GM12878 (cell line): ENCODE data around the gene UCKL1. TPM values are rescaled to one million over a fixed set of nuclear protein-coding genes. Genes with fewer than 3 reads are reported as not detected.
A peak's percentile ranks its signal among the peaks of the same experiment; 100 is the strongest.

ENCODE experiments used
- ASH2L ChIP-seq: fragments of 300-600, 200-600 bp; sonication (generic); IDR thresholded peaks from 2 replicates; pipeline ENCODE4 v1.6.1; 2017; ENCODE audit warnings: low read depth, mild to moderate bottlenecking, borderline replicate concordance
- ATF3 ChIP-seq: IDR thresholded peaks from 2 replicates; pipeline ENCODE4 v1.6.1; 2011; ENCODE audit warnings: low read depth, mild to moderate bottlenecking, low read length, moderate library complexity, borderline replicate concordance; ENCODE audit errors: extremely low read depth
- BHLHE40 ChIP-seq, 2 experiments: fragments of 450-650 bp in 1 of 2; IDR thresholded peaks; 2 replicates each; pipeline ENCODE4 v1.6.1; 2011 to 2017; ENCODE audit warnings: low read depth in 2 of 2, borderline replicate concordance in 1 of 2, improper control_type of control experiment in 1 of 2, low read length in 1 of 2, mild to moderate bottlenecking in 1 of 2
- BMI1 ChIP-seq: fragments of 450-650 bp; IDR thresholded peaks from 2 replicates; pipeline ENCODE4 v1.6.1; 2016; ENCODE audit warnings: mild to moderate bottlenecking, moderate library complexity, borderline replicate concordance
- CHD2 ChIP-seq: IDR thresholded peaks from 2 replicates; pipeline ENCODE4 v1.6.1; 2011; ENCODE audit warnings: low read depth, low read length, improper control_type of control experiment, borderline replicate concordance
- CREM ChIP-seq: IDR thresholded peaks from 2 replicates; pipeline ENCODE4 v1.6.1; 2014; ENCODE audit warnings: antibody characterized with exemption, low read depth
- E2F8 ChIP-seq: fragments of 450-650 bp; IDR thresholded peaks from 2 replicates; pipeline ENCODE4 v1.6.1; 2018; ENCODE audit warnings: mild to moderate bottlenecking, low read depth, moderate library complexity; ENCODE audit not compliant: partially characterized antibody
- HDAC6 ChIP-seq: fragments of 200-600 bp; sonication (generic); IDR thresholded peaks from one replicate; pipeline ENCODE4 v1.8.0; 2017; ENCODE audit warnings: antibody characterized with exemption; ENCODE audit not compliant: unreplicated experiment
- IKZF1 ChIP-seq: fragments of 450-650 bp; conservative IDR thresholded peaks from 2 replicates; pipeline ENCODE4 v1.6.1; 2017; ENCODE audit warnings: antibody characterized with exemption, mild to moderate bottlenecking
- IKZF2 ChIP-seq, 2 experiments: fragments of 450-650 bp; IDR thresholded peaks; 2 replicates each; pipeline ENCODE4 v1.6.1; 2017; ENCODE audit warnings: mild to moderate bottlenecking in 2 of 2, moderate library complexity in 2 of 2
- IRF5 ChIP-seq: fragments of 450-650 bp; IDR thresholded peaks from 2 replicates; pipeline ENCODE4 v1.6.1; 2017; ENCODE audit warnings: borderline replicate concordance
- JUNB ChIP-seq: IDR thresholded peaks from 2 replicates; pipeline ENCODE4 v1.6.1; 2016; ENCODE audit warnings: antibody characterized with exemption, mild to moderate bottlenecking
- LARP7 ChIP-seq: fragments of 450-650 bp; IDR thresholded peaks from 2 replicates; pipeline ENCODE4 v1.6.1; 2017; ENCODE audit warnings: mild to moderate bottlenecking
- MTA2 ChIP-seq: fragments of 450-650 bp; IDR thresholded peaks from 2 replicates; pipeline ENCODE4 v1.6.1; 2016; ENCODE audit warnings: low read depth, mild to moderate bottlenecking, moderate library complexity
- NR2C1 ChIP-seq: fragments of 450-650 bp; IDR thresholded peaks from 2 replicates; pipeline ENCODE4 v1.6.1; 2017; ENCODE audit warnings: antibody characterized with exemption, mild to moderate bottlenecking, moderate library complexity
- POLR2A ChIP-seq: IDR thresholded peaks from 2 replicates; pipeline ENCODE4 v1.6.1; 2011; ENCODE audit warnings: low read depth, mild to moderate bottlenecking, low read length
- POLR2AphosphoS2 ChIP-seq: IDR thresholded peaks from 2 replicates; pipeline ENCODE4 v1.6.1; 2011; ENCODE audit warnings: low read depth, mild to moderate bottlenecking, low read length, improper control_type of control experiment, moderate library complexity
- SIN3A ChIP-seq: IDR thresholded peaks from 2 replicates; pipeline ENCODE4 v1.6.1; 2012; ENCODE audit warnings: low read depth, low read length, improper control_type of control experiment
- SPI1 ChIP-seq: IDR thresholded peaks from 2 replicates; pipeline ENCODE4 v1.6.1; 2011; ENCODE audit warnings: low read depth, mild to moderate bottlenecking, low read length, moderate library complexity, borderline replicate concordance; ENCODE audit not compliant: insufficient read depth
- SREBF1 ChIP-seq: IDR thresholded peaks from 2 replicates; pipeline ENCODE4 v1.6.1; 2012; ENCODE audit warnings: mild to moderate bottlenecking, low read length
- STAT3 ChIP-seq: IDR thresholded peaks from 2 replicates; pipeline ENCODE4 v1.6.1; 2011; ENCODE audit warnings: low read depth, low read length, improper control_type of control experiment
- TAF1 ChIP-seq: IDR thresholded peaks from 2 replicates; pipeline ENCODE4 v1.6.1; 2011; ENCODE audit warnings: mild to moderate bottlenecking, low read depth, low read length, borderline replicate concordance
- TARDBP ChIP-seq: IDR thresholded peaks from 2 replicates; pipeline ENCODE4 v1.6.1; 2016; ENCODE audit warnings: borderline replicate concordance
- USF1 ChIP-seq: IDR thresholded peaks from 2 replicates; pipeline ENCODE4 v1.6.1; 2011; ENCODE audit warnings: borderline replicate concordance, low read depth, mild to moderate bottlenecking, moderate library complexity, mixed read lengths, low read length; ENCODE audit not compliant: insufficient read depth; ENCODE audit errors: extremely low read length
- YBX1 ChIP-seq: fragments of 450-650 bp; IDR thresholded peaks from 2 replicates; pipeline ENCODE4 v1.6.1; 2016; ENCODE audit warnings: antibody characterized with exemption
- YY1 ChIP-seq: IDR thresholded peaks from 2 replicates; pipeline ENCODE4 v1.6.1; 2011; ENCODE audit warnings: low read depth, mild to moderate bottlenecking, low read length
- ZNF622 ChIP-seq: fragments of 450-650 bp; IDR thresholded peaks from 2 replicates; pipeline ENCODE4 v1.6.1; 2017; ENCODE audit warnings: mild to moderate bottlenecking, inconsistent platforms
- polyA plus RNA-seq, 11 experiments: library from polyadenylated mRNA; depleted of rRNA in 4 of 11; unstranded in 6 of 11; stranded (reverse) in 5 of 11; fragments of >200 nt; fragmentation: Nextera tagmentation in 4 of 11; fragmentation: Illumina TruSeq in 1 of 11; extraction: Ambion mirVana in 4 of 11; extraction: Trizol in 1 of 11; gene quantifications; 1 replicate in 1 of 11; 2 replicates in 10 of 11; pipeline versions ENCODE4 v1.2.1 to v1.2.3, GENCODE V29; 2011 to 2016; ENCODE audit warnings: inconsistent platforms in 2 of 11, missing spikeins in 2 of 11, low read depth in 1 of 11
- total RNA-seq, 4 experiments: library from RNA; depleted of rRNA in 3 of 4; stranded (reverse); fragments of >200 nt in 3 of 4; fragmentation: Illumina TruSeq in 1 of 4; extraction: Trizol in 1 of 4; gene quantifications; 2 replicates each; pipeline versions ENCODE4 v1.2.1 to v1.2.3, GENCODE V29; 2013 to 2021

Gene UCKL1
- total and polyA plus RNA-seq, 10 of the 15 experiments (the other 5 are each of a cell fraction or from before 2014, with no cell fraction given), result 2.4 to 36.3 (median 24.8) TPM

- no peak for TF ChIP-seq E2F8
- TF ChIP-seq CHD2, result no peak
- TF ChIP-seq BMI1, result peak; percentile 41; the same call in 1 of the 2 replicates
- peak; percentile 61 for TF ChIP-seq CREM
- TF ChIP-seq SPI1, result peak; percentile 2; the same call in 1 of the 2 replicates
- TF ChIP-seq HDAC6, result no peak
- TF ChIP-seq BHLHE40 (IDR thresholded peaks at IDR 0.05; ENCODE audit: borderline replicate concordance in 1 of 2, low read depth in 2 of 2, low read length in 1 of 2), result peak; percentile 77 to 96
- TF ChIP-seq USF1, result no peak
- TF ChIP-seq POLR2AphosphoS2, result no peak
- no peak for TF ChIP-seq IRF5
- TF ChIP-seq YY1, result no peak
- no peak for TF ChIP-seq ZNF622
- TF ChIP-seq IKZF2 (IDR thresholded peaks at IDR 0.05), result peak; percentile 89 to 92
- TF ChIP-seq IKZF1, result peak; percentile 98
- TF ChIP-seq STAT3, result no peak
- TF ChIP-seq SIN3A, result peak; percentile 47; the same call in 1 of the 2 replicates
- no peak for TF ChIP-seq TARDBP
- TF ChIP-seq LARP7, result peak; percentile 77; the same call in 1 of the 2 replicates
- TF ChIP-seq TAF1, result peak; percentile 77
- TF ChIP-seq YBX1, result no peak
- TF ChIP-seq SREBF1, result no peak
- no peak for TF ChIP-seq JUNB
- TF ChIP-seq NR2C1, result no peak
- TF ChIP-seq ASH2L, result no peak
- peak; percentile 52; the same call in 1 of the 2 replicates for TF ChIP-seq MTA2
- peak; percentile 74 for TF ChIP-seq POLR2A
- TF ChIP-seq ATF3, result no peak
These were observed 22.4 kb upstream of the UCKL1 start (continued) for GRCh38 chr20:63978319-63979228.
